Measurements from ENCODE around the gene C3orf22.

DNA sequence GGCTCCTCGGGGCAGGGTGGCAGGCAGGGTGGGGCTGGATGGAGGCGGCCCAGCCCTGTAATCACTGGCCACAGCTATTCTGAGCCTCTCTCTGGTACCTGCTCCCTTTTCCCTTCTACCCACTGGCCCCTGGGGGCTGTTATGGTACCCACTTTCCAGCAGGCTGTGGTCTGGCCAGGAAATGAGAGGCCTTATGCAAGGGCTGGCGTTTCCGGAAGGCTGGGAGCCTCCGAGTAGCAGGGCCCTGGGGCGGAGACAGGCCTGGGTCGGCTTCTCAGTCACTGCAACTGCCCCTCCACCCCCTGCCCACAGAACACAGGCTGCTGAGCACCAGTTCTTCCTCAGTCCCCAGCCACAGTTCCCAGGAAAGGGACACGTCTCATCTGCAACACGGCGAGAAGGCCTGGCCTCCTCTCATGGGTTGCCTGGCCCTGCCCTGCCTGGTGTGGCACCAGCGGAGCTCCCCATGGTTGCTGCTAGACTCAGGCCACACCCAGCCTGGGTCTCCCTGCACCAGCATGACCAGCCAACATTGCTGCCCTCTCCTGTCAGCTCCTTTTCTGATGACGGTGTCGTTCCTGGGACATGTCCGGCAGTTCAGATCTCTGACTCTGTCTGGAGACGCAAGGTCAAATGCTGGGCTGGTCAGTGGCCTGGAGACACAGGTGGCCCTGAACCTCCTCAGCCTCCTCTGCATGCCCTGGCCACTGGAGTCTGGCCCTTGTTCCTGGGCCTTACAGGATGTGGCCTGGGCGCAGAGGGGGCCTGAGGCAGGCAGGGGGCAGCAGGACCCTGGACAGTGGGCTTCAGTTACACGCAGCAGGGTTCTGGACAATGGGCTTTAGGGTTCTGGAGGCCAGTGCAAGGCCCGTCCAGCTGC lies 28.3 kb downstream of the C3orf22 start:
- TF ChIP-seq, protein P1, sequence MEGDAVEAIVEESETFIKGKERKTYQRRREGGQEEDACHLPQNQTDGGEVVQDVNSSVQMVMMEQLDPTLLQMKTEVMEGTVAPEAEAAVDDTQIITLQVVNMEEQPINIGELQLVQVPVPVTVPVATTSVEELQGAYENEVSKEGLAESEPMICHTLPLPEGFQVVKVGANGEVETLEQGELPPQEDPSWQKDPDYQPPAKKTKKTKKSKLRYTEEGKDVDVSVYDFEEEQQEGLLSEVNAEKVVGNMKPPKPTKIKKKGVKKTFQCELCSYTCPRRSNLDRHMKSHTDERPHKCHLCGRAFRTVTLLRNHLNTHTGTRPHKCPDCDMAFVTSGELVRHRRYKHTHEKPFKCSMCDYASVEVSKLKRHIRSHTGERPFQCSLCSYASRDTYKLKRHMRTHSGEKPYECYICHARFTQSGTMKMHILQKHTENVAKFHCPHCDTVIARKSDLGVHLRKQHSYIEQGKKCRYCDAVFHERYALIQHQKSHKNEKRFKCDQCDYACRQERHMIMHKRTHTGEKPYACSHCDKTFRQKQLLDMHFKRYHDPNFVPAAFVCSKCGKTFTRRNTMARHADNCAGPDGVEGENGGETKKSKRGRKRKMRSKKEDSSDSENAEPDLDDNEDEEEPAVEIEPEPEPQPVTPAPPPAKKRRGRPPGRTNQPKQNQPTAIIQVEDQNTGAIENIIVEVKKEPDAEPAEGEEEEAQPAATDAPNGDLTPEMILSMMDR (IDR thresholded peaks at IDR 0.05; ENCODE audit: low read length): no peak
- TF ChIP-seq EZH2 (optimal IDR thresholded peaks at IDR 0.05; ENCODE audit: low read depth, low read length): no peak
- no peak for TF ChIP-seq EZH2phosphoT487 (IDR thresholded peaks at IDR 0.05; ENCODE audit: low read length)
